Metanephros (tissue), 1 donor: ENCODE measurements around the gene CCDC195. TPM values are rescaled to one million over a fixed set of nuclear protein-coding genes. Genes with fewer than 3 reads are reported as not detected.

Experiments used
- total RNA-seq: library from RNA; depleted of rRNA; stranded (reverse); fragments of >200 nt; gene quantifications from one replicate; pipeline ENCODE4 v1.2.3, GENCODE V29; 2014

The CCDC195 gene, protein sequence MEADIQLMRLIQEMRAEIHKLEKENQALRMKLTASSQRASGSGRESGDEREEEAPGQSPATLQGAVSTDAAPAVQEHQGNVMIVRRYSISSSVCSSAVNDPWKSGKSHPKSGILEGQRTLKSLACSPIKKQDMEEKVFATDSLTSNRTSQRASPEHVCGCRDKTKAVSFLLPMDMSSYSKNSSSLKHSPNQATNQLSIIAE
- total RNA-seq, result not detected

DNA sequence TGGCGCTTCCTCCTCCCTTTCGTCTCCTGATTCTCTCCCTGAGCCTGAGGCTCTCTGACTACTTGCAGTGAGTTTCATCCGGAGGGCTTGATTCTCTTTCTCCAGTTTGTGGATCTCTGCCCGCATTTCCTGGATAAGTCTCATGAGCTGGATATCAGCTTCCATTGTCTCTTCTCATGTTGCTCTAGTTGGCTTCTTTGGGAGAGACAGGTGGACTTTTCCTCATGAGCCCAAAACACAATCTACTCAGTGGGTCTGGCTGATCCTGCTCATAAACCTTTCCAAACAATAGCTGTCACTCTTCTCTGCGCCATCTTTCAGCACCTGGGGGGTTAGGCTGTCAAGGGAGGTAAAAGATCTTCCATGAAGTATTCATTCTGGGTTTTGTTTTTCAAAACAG is at the start of gene CCDC195:
Gene CCDC195, minus strand, starts transcription at position 165 of the 400 bp plus-strand sequence. Its CDS starts 0 bp downstream, at position 165.

Other genes starting within 250 kb of the CCDC195 start
- gene CUL3, start 131.0 kb downstream of the CCDC195 start, total RNA-seq, result 55.5 TPM